DND-41 (cell line): ENCODE results near the gene DMPK.

Source experiments
- CTCF ChIP-seq: IDR thresholded peaks from 2 replicates; pipeline ENCODE4 v1.5.1; 2012; ENCODE audit warnings: borderline replicate concordance, low read length, moderate library complexity, mild to moderate bottlenecking; ENCODE audit not compliant: poor library complexity, severe bottlenecking; ENCODE audit errors: extremely low read depth
- EZH2 ChIP-seq: IDR thresholded peaks from 3 replicates; pipeline ENCODE4 v1.6.1; 2012; ENCODE audit warnings: borderline replicate concordance, low read depth, mild to moderate bottlenecking, moderate library complexity, low read length, inconsistent platforms; ENCODE audit not compliant: severe bottlenecking

DNA sequence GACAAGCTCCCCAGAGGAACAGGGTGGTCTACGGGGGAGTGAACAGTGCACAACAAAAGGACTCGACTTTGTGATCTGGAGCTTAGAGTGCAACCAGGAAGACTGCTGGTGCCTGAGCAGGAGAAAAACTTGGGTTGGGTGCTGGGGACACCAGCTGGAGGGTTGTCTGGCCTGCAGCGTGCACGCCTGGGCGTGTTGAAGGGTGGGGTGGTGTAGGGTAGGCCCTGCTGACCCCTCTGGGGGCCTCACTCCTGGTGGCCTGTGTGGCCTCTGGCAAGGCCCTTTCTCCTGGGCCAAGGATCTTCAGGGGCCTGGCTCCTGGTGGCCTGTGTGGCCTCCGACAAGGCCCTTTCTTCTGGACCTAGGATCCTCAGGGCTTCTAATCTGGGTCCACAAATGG is 37.5 kb upstream of the DMPK start:
- TF ChIP-seq CTCF (no peak), EZH2 (no peak)
